Coronary artery (tissue), 2 donors: ENCODE measurements around the gene ACOX1.

Experiments used
- DNase-seq: peaks from one replicate; pipeline ENCODE4 v3.0.0-alpha.2; 2017; ENCODE audit warnings: low spot score
- H3K27ac ChIP-seq, 2 donors: fragments of 200-600 bp; sonication (generic); one replicate each; pipeline ENCODE4 v1.5.1; 2016 to 2019
- H3K4me3 ChIP-seq: fragments of 200-600 bp; sonication (generic); 2 replicates; pipeline ENCODE4 v1.5.1; 2016; ENCODE audit warnings: mild to moderate bottlenecking, moderate library complexity
- TF ChIP-seq, protein P1 (sequence below): fragments of 200-600 bp; sonication (generic); IDR thresholded peaks from one replicate; pipeline ENCODE4 v1.5.1; 2019; ENCODE audit warnings: antibody characterized with exemption

The ACOX1 gene

GRCh38 chr17:75917141-75917916 is 61.6 kb downstream of the ACOX1 start:
- Histone ChIP-seq H3K4me3 (no peak overlapping the region), H3K27ac (no peak overlapping the region)
- TF ChIP-seq, protein P1, sequence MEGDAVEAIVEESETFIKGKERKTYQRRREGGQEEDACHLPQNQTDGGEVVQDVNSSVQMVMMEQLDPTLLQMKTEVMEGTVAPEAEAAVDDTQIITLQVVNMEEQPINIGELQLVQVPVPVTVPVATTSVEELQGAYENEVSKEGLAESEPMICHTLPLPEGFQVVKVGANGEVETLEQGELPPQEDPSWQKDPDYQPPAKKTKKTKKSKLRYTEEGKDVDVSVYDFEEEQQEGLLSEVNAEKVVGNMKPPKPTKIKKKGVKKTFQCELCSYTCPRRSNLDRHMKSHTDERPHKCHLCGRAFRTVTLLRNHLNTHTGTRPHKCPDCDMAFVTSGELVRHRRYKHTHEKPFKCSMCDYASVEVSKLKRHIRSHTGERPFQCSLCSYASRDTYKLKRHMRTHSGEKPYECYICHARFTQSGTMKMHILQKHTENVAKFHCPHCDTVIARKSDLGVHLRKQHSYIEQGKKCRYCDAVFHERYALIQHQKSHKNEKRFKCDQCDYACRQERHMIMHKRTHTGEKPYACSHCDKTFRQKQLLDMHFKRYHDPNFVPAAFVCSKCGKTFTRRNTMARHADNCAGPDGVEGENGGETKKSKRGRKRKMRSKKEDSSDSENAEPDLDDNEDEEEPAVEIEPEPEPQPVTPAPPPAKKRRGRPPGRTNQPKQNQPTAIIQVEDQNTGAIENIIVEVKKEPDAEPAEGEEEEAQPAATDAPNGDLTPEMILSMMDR, result no peak
- no peak for DNase-seq

DNA sequence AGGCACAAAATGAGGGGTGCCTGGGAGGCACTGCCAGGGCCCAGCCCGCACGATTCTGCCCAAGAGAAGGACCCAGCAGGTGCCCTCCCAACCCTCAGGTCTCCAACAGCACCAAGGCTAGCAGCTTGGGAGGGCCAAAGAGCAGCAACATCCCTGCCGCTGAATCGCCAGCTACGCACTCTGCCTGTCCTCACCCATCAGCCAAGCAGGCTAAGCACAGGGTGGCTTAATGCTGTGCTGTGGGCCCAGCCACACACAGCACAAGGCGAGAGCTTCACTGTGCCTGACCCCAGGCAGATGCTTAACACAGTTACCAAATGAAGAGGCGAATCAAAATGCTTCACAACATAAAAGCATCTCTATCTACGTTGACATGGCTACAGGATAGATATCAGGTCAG is 63.7 kb downstream of the ACOX1 start:
- Histone ChIP-seq H3K4me3 (no peak overlapping the region), H3K27ac (no peak overlapping the region)
- no peak for DNase-seq
- TF ChIP-seq, protein P1, result no peak

DNA sequence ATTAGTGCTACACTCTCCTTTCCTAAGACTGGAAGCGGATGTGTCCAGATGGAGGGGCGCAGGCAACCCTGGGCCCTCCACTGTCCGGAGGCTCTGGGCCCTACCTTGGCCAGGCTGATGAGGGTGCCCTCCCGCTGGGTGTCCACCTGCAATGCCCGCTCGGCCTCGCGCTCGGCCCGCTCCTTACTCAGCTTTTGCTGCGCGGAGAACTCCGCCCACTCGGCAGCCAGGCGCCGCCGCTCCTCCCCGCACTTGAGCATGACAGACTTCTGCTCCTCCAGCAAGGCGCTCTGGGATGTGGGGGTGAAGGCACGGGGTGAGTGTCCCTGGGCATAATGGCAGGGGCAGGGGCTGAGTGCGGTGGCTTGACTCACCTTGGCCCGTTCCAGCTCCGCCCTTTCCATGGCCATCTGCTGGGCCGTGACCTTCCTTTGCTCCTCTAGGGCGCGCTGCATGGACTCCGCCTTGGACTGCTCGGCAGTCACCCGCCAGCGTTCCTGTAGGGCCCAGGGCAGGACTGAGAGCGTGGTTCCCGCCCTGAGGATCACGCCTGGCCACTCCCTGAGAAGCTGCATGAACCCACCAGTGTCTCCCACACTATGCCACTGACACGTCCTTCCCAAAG is 64.2 kb downstream of the ACOX1 start:
- no peak for DNase-seq
- Histone ChIP-seq H3K27ac (no peak overlapping the region), H3K4me3 (no peak overlapping the region)
- TF ChIP-seq, protein P1, result no peak

GRCh38 chr17:75913537-75914210 is 65.3 kb downstream of the ACOX1 start:
- Histone ChIP-seq H3K27ac (no peak overlapping the region), H3K4me3 (no peak overlapping the region)
- DNase-seq, result no peak
- TF ChIP-seq, protein P1, result no peak

- no peak overlapping the region for H3K27ac ChIP-seq
- DNase-seq, result no peak
- TF ChIP-seq, protein P1, result no peak
- no peak overlapping the region for H3K4me3 ChIP-seq
Measured at GRCh38 chr17:75910699-75911098, 68.3 kb downstream of the ACOX1 start.

- no peak overlapping the region for H3K27ac ChIP-seq
- H3K4me3 ChIP-seq, result no peak overlapping the region
- no peak for DNase-seq
- TF ChIP-seq, protein P1, result no peak
Measured at GRCh38 chr17:75909812-75910274, 69.1 kb downstream of the ACOX1 start.
